ENCODE results near the gene CTXN2.

Gene CTXN2

DNA sequence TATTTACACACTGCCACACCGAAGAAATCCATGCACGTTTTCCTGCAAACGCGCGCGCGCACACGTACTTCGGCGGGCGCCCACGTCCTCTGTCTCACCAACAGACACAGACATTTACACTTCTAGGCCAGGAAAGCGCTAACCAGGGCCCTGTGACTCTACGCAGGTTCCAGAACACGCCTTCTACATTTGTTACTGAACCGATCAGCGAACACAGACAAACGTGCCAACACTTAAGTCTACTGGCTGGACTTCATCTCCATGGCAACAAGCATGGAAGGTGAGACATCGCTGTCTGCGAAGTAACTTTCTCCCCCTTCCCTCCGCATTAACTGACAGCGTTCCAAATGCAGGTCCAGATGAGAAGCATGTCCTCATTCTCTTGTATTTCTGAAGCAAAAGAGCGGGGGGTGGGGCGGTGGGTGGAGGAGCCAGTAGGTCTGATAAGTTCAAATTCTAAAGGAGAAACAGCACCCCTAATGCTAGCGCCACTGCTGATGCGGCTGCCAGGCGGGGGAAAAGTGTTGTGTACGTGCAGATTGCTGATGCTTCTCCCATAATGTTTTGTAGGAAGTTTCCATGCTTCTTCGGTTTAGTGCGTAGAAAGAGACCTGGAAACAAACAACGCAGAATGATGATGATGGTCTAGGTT lies at the start of gene CTXN2:
TSS of gene CTXN2 (plus strand) at position 92 of the 652 bp plus-strand sequence. CDS start 9,636 bp downstream, outside the sequence.
- peak; percentile 30 for DNase-seq

DNA sequence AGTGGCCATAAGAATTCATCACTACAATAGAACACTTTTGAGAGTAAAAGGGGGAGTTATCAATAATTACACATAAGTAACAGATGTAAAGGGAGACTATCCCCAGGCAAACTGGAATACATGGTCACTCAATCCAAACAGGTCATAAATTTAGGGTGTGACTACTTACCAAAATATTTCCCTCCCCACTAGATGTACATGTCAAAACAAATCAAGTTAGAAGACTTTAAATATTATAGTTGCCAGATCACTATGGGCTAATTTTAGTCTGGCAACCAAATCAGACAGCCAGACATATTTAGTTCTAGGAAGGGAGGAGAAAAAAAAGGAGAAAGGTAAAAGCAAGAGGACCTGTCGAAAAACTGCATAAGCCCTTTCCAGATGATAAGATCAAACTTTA lies 47.6 kb upstream of the CTXN2 start:
- DNase-seq = no peak

DNA sequence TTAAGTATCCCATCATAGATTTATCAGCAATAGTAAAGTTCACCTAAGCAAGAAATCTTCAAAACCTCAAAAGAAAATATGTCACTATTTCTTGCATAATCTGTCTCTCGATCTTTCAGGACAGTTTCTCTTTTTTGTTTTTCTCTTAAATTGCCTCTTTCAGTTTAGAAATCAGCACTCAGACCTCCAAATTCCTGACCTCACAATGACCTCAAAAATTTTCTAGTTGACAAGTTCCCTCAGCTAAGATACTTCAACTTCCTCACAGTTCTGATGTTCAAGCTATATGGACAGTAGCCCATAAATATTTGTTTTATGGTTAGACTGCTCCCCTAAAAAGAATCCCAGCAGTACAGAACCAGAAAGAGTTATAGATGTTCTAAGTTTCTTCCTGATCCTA lies 46.6 kb upstream of the CTXN2 start:
- DNase-seq = no peak

DNA sequence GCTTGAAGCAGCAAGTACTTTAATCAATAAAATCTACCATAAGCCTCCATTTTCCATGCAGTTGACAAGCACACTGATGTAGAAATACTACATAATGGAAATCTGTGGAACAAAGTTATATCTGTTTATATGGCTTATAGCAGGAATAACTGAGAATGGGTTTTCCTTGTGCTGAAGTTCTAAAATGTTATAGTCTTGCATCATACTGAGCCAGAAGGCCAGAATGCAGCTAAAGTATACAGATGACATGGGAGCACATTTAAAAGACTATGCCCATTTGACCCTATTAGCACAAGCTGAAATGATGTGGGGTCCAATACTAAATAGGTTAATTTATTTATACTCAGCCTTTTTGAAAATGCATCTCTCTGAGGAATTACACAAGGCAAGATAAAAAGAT lies 45.5 kb upstream of the CTXN2 start:
- DNase-seq = no peak

DNA sequence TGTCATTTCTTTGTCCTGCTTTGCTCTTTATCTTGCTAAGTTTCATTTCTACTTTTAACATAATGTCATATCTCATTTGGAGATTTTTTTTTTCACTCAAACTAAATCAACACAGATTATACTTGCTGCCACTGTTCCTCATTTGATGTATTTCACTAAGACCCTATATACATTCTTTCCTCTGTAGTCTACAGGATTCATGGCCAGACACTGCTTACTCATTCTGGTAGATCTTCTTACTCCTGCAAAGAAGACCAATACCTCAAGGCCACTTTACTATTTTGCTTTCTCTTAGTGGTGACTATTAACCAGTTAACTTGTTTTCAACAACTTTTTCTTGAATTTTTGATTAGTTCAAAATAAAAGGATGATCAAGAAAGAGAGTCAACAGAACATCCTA lies 44.1 kb upstream of the CTXN2 start:
- no peak for DNase-seq

DNA sequence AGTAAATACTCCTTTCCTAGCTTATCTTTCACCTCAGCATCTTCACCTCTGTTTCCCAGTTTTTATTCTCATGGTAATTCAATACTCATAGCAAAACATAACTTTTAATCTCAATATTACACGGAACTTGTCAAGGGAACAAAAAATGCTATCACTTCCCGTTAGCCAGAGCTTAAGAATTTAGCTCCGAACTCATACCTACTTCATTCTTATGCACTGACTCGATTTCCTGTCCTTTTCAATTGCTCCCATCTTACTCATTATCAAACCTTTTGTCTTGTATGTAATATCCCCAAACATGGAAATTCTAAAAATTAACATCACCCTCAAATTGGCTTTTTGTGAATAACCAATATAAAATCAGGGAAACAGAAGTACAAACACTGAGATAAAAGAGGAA lies 41.6 kb upstream of the CTXN2 start:
- DNase-seq = no peak

DNA sequence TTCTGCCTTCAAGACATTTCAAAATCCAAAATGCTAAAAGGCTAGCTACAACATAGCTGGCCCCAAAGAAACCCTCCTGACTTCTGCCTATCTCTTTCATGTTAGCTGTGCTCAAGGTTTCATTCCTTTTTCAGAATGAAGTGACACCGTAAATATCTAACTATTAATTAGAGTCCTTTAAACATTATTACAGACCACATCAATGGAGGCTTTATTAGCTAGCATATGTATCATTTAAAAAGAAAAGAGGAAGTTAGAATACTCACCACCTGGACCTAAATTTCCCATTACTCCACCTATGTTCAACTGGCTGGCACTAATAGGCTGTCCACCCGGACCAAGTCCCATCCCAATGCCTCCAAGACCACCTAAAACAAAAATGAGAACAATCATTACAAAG lies 37.9 kb upstream of the CTXN2 start:
- no peak for DNase-seq

DNA sequence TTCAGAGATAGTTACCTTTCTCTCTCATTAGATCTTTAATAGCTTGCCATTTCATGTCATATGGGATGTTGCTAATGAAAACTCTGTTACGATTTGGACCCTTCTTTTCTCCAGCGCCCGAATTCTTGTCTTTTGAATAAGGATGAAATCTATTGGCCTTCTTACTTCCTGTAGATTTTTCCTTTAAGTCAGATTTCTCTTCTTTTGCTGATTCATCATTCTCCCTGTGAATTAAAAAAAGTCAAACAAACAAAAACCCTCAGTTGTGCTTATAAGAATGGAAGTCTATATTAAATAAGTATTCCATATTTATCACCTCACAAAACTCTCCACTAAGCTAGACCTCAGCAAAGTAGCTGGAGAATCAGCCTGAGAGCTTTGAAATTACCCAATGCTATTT lies 22.8 kb upstream of the CTXN2 start:
- no peak for DNase-seq

DNA sequence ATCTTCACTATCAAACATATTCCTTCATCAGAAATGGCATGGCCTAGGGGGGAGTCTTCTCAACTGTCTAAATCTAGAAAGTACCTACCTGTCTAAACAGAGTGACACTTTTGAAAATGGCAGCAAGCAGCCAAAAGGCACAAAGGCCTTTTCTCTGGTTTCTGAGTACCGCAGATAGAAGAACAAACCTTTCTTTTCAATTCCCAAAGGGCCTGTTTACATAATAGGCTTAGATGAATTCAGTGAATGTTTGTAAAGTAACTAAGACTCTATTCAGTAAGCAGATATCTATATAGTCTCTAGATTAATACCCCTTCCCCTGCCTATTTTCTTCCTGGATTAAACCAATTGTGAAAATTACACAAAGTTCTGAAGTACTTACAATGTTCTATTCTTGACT lies 20.5 kb upstream of the CTXN2 start:
- no peak for DNase-seq

DNA sequence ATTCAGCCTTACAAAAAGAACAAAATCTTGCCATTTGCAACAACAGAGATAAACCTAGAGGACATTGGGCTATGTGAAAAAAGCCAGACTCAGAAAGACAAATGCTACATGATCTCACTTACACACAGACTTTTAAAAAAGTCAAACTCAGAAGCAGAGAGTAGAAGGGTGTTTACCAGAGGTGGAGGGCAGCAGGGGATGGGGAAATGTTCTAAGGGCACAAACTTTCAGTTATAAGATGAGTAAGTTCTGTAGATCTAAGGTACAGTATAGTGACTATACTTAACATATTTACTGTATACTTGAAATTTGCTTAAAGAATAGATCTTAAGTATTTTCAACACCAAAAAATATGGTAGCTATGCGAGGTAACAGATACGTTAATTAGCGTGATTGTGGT lies 16.3 kb upstream of the CTXN2 start:
- DNase-seq = no peak

DNA sequence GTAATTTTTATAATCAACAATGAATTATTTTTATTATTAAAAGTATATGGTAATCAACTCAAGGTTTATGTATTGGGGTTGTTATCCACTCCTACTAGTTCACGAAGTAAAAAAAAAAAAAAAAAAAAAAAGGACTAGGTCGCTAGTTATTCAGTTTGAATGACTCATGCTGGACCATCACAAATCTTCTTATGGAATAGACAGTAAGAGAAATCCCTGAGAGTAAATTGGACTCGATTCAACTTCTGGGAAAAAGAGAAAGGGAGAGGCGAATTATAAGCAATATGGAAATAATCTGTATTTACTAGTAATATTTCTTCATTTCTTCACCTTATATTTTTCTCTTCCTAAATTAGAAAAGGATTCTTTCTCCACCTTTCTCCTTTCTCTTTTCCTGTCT lies 15.4 kb upstream of the CTXN2 start:
- no peak for DNase-seq

DNA sequence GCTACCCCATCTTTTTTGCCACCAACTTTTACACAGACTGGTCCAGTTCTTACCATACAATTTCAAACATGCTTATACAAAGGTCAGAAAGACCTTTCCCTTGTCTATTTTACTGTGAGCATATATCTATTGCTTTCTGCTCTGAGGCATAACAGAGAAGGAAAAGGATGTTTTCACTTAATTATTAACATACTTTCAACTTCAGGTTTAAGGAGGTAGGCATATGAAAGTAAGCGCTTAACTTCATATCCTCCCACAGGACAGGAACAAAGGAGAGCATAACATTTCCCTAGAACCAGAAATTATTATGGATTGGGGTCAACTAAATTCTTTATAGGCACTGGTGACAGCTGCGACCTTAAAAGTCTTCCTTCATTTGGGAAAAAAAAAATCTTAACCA lies 14.5 kb upstream of the CTXN2 start:
- DNase-seq = no peak

DNA sequence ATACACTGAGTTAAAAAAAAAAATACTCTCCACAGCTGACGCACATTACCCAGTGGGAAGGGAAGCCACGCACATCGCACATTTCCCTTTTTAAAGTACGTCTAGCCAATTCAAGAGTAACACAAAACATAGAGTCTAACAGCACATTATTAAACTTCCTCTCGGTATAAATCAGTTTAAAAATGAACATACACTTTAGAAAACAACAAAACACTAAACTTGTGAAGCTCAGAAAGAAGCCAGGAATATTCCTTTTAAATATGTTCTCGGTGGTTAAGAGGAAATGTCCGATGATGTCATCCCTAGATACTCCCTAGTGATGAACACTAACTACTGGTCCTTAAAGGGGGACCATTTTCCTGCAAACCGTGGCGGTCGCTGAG lies 14.1 kb upstream of the CTXN2 start:
- DNase-seq = no peak

DNA sequence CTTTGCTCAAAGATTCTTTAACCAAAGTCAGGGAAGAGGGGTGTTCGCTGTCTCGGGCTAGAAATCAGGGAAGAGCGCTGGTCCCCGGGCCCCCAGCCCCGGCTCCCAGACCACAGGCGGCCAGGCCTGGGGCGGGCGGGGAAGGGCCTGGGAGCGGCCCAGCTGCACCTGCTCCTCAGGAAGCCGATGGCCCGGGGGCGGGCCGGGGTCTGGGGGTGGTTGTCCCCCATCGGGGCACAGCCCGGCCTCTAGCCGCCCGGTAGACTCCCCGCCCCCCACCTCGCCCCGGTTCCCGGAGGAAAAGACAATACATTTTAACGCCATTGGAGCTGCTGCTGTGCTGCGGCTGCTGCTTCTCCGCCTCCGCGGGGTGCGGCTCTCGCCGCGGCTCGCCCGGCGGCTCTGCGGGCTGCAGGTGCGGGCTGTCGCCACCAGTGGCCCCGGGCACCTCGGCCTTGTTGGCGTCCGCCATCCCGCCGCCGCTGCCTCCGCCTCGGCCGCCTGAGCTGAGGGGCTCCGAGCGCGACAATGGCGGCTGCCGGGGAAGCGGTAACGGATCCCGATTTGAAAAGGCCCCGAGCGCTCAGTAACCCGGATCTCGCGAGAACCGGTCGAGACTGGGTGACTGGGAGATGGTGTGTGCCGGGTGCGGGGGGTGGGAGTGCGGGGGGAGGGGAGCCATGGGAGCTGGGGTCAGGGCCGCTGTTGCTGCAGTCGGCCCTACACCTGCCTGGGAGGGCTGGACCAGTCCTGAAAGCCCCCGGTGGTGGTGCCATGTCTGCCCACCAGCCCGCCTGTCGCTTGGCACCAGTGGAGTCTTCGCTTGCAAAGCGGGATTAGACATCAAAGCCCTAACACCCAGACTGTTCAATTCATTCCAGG lies 13.5 kb upstream of the CTXN2 start, which contains the start of gene MYEF2:
TSS of gene MYEF2 (minus strand) at position 530 of the 882 bp plus-strand sequence. CDS start at position 472, 58 bp downstream.
- DNase-seq = no peak

DNA sequence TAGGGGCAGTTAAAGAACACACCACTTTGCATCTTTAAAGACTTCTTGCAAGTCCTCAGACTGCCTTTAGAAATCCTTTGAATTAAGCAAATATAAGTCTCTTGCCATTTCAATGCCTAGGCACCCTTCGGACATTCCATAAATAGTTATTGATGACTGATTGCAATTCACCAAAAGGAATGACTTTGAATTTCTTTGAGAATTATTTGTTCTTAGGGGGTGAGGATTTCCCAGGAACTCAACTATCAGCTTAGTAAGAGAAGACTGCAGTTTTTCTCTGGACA lies 12.9 kb upstream of the CTXN2 start:
- DNase-seq = no peak

DNA sequence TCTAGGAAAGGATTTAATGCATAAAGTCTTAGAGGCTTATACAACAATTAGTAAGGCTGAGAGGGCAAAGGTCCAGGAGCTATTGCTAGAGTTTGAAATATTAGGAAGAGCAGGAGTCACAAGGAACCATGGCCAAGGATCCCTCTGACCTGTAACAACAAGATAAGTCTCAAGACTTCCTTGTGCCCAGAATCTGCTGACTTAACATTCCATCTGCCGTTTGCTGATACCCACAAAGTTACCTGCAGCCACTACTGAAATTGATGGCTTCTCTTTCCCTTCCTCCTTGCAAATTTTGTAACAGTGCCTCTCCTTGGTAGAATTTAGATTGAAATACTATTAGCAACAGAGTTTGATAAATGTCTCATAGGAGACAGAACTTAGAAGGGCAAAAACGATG lies 8.7 kb upstream of the CTXN2 start:
- no peak for DNase-seq

DNA sequence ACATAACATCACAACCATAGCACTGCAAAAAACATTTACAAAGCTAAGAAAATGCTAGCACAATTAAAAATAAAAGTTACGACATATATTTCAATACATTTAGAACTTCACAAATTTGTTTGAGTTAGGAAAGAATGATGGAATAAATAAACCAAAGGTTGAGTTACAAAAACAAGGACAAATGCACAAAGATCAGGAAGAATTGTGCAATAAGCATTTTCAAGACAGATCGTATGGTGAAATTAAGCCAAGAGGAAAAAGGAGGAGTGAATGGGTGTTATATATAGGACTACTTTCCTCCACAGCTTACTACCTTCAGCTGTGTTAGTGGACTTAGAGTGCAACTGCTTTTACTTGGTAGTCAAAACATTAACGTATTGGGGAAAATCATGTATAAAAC lies 5.9 kb upstream of the CTXN2 start:
- no peak for DNase-seq

DNA sequence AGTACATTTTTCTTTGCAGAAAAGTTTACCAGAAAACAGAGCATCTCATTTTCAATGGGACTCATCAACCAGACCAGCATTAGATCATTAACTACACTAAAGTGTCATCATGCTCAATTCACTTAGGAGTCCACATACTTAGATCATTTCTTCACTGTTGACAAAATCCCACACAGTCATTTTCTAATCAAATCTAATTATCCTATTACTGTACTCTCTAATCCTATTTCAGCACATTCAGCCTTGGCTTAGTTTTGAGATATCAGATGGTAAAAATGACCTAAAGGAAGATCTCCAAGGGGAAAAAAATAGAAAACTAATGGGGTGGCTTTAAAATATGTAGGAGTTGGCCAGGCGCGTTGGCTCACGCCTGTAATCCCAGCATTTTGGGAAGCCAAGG lies 5.2 kb upstream of the CTXN2 start:
- no peak for DNase-seq

DNA sequence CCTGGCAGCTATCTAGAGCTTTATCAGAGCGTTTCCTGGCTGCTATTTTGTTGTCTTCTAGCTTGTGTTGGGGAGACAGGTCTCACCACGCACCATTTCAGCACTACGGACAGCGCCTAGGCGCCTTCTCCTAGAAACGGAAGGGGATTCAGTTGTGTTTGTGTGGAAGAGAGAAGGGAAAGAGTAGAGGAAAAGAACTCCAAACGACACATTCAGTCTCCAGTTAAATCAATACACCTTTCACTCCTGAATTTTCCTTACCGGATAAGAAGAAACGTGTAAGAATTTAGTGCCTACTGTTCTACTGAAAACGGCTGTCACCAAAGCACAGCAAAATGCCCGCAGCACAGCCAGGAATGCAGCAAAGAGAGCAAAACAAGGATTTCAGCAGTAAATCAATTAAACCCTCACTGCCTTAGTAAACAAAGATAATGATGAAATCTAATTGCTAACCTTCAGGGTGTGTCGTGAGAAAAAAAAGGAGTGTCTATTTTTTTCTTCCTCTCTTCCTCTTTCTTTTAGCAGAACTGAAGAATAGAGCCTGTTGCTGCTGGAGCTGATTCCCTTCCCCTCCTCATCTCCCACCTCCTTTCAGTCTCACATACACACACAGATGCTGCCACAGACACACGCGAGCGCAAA lies 412 bp upstream of the CTXN2 start:
- no peak for DNase-seq

DNA sequence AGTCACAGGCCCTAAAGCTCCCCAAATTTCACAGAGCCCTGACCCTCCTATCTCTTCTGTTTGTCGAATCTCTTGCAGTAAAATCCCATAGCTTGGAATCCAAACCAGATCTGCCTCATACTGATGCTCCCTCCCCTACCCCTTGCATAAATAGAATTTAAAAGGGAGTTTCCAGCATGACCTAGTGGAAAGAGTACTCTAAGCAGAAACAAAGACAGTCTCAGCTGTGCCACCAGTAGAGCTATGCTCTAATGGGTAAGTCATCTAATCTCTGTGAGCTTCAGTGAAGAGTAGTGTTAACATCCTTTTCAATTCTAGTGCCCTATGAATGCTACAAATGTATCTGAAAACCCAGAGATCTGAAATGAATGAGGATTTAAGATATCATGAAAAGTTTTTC lies 10.6 kb downstream of the CTXN2 start:
- DNase-seq = no peak

DNA sequence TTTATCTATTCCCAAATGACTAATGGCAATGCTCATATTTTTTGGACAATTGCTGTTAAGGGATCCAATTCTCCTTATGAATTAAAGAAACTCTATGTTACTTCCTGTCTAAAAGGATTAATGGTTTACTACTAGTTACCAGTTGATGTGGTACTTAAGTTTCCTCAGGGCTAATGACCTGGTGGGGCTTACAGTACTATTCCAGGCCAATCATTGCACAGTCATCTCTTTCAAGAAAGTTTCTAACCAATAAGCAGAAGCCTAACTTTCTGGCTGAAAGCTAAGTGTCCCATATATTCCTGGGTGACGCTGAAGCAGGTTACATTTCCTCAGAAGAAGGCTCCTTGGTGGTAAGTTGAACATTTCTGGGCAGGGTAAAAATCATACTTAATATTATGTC lies 14.5 kb downstream of the CTXN2 start, which contains the start of gene SLC12A1:
TSS of gene SLC12A1 (plus strand) at position 322 of the 400 bp plus-strand sequence. CDS start 1,418 bp downstream, outside the sequence.
- DNase-seq = no peak

DNA sequence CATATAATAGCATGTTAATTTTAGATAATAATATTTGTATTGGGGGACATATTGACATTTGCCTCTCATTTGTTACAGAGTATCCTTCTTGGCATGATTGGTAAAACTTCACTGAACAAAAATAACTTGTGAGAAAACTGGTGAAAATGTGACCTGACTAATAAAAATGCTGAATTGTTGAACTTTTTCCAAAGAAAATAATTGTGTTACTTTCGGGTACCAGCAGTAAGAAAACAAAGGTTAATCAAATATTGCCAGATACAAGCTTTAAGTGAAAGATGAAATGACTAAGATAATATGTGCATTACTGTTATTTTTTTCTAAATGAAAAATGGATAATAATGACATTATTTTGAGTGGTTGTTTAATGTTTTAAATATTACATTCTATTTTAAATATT lies 29.8 kb downstream of the CTXN2 start:
- no peak for DNase-seq

DNA sequence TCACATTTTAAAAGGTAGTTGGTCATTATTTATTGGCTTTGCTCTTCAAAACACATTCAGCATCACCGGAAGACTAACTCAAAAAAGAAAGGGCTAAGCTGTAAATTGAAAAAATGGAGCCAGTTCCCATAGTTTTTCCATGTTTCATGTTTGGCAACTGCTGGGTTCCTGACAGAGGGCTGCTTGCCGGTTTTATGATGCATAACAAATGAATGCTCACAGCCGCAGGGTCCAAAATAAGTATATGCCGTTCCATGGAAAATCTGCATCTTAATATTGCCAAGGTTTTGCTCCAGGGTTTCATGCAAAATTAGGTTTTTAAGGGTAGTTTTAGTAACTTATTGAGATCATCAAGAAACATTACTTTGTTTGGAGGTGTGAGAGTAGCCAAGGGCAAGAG lies 30.4 kb downstream of the CTXN2 start:
- DNase-seq = peak; percentile 2

DNA sequence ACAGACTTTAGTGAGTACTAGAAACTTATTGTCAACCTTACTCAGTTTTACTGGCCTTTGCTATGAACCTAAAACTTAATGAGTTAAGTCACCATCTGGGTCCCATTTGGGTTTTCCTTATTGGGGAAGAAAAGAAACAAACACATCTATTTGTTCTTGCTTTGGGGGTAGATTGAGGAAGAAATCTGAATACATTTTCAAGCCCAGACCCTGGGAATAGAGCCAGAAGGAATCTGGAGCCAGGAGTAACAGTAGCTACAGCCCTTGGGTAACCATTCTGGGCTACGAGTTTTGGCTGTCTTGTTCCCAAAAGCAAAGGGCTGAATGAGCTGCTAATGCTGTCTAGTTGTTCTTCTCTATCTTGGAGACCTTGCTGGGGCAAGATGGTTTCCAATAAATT lies 31.2 kb downstream of the CTXN2 start:
- no peak for DNase-seq

All from NCI-H187 treated with DMSO at 0.1 percent for 48 hours (cell line).